GM21529 (cell line): ENCODE data around the gene CES1.
A peak's percentile ranks its signal among the peaks of the same experiment; 100 is the strongest.
"Not testable (repeated sequence)": the region's sequence is repeated elsewhere in the genome, so short reads cannot be mapped to it uniquely, and the experiment has no call there.

Experiments
- ATAC-seq: cut with Tn5 transposase; IDR thresholded peaks from one replicate; pipeline ENCODE4 v1.9.1; 2021; ENCODE audit not compliant: unreplicated experiment

CES1 gene

GRCh38 chr16:55832773-55833691 is at the start of gene CES1:
CES1 (minus strand) TSS chr16:55833096; CDS start chr16:55833055, 41 bp downstream.
- ATAC-seq: no peak

DNA sequence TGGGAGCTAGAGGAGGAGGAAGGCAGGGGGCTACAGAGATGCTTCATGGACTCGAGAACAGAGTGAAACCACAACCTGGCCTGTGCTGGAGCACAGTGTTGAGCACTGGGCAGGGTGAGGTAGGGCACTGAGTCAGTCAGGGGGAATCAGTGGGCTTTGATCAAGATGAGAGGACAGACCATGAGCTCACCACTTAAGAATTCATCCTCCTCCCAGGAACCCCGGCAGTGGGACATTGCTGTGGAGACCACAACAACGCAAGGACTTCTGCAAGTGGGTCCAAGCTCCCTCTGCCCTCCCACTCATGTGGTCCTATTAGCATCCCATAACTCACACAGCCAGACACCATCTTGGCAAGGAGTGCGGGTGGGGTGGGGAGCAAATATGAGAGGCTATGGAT is 44.0 kb upstream of the CES1 start:
- no peak for ATAC-seq

GRCh38 chr16:55875273-55875672 is 42.4 kb upstream of the CES1 start, which contains the start of gene CES5A:
CES5A (minus strand) TSS chr16:55875373; CDS start chr16:55875221, 152 bp downstream.
- ATAC-seq: no peak

DNA sequence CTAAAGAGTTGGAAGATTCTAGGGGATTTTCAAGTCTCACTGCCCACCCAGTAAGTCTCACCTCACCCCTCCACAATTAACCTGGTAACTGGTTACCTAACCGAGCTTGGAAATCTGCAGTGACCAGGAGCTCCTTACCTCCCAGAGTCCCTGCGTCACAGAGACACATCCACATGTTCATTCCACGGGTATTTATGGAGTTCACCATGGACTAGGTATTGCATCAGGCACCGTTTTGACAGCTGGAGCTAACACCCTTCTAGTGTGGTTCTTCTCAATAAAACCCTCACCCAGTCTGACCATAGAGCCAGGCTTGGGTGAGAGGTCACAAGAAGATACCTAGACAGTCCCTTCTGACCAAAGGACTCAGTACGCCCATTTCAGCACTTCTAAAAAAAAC is 40.2 kb upstream of the CES1 start:
- ATAC-seq: no peak

GRCh38 chr16:55872130-55872529 is 39.2 kb upstream of the CES1 start:
- ATAC-seq: no peak

DNA sequence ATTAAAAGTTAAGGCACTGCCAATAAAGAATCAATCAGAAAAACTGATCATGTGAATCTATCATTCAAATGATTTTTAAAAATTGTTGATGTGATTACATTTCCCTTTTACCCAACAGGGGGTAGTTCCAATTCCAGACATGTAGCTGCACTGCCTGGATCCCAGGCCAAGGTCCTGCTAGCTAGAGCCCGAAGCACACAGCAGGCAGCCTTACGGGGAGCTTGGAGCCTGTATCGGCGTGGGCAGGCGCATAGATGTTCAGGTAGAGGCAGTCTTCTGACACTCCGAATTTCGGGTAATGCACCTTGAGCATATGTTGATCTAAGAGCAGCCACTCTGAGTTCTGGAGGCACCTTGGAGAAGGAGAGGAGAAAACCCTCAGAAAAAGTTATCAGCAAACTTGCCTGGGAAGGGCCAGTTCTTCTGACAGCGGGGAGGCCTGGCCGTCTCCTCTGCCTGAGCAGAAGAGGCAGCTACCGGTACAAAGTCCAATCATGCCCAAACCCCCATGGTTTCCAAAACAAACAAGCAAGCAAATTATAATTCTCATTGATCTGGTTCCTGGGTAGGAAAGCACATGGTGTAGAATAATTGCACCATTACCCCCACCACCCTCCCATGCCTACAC is 38.6 kb upstream of the CES1 start:
- ATAC-seq: no peak

DNA sequence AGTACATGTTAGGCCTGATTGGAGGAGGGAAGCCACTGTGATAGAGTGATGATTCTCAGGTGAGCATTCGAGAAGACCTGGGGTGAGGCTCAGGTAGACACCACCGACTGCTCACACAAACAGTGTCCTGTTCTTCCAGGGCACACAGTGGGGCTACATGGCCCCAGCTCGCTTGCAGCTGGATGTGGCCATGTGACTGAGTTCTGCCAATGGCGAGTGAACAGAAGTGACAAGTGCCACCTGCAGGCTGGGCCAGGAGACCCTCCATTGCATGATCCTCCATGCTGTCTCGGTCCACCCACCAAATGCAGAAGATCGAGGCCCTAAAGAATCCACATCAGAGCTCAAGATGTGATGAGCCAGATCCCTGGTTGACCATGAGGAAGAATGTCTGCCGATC is 36.1 kb upstream of the CES1 start:
- ATAC-seq: no peak

DNA sequence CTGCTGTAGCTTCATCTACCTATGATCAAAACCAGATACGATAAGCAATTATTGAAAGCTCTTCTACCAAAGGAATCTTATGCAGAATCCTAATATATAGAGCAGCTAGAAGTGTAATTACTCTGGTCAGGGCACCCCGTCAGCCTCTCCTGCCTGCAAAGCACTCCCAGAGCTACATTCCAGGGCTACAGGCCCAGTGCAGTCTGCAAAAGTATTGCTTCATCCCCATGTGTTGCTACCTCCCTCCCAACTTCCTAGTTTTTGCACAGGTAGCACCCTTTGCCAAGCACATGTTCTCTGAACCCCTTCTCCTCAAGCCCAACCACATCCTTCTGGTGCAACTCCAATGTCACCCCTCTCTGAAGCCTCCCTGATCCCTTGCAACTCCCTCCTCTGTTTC is 35.2 kb upstream of the CES1 start:
- no peak for ATAC-seq

DNA sequence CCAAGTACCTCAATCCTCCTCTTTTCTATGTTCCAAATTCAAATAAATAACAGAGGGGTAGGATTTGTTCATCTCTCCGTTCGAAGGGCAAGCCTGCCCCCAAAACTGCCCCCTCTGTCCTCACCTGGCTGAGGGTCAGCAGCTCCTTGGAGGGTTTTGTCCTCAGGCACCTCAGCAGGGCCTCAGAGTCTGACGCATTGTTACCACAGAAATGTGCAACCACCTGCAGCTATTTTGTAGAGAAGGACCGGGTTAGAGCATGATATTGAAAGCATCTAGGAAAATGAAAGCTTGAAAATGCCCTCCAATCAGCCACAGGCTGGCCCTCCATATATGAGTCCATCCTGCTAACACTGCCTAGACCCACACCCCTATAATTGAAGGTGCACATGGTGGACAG is 28.4 kb upstream of the CES1 start:
- ATAC-seq: no peak

DNA sequence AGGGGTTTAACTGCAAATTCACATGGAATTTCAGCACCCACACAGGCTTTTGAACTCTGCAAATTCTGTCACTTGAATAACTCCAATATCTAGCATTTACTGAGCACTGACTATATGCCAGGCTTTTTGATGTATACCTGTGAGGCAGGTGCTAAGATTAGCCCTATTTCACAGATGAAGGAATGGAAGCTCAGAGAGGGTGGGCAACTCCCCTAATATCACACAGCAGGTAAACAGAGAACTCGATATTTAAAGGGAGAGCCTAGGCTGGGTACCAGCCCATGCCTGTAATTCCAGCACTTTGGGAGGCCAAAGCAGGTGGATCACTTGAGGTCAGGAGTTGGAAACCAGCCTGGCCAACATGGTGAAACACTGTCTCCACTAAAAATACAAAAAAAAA is 24.8 kb upstream of the CES1 start:
- not testable (repeated sequence) for ATAC-seq

DNA sequence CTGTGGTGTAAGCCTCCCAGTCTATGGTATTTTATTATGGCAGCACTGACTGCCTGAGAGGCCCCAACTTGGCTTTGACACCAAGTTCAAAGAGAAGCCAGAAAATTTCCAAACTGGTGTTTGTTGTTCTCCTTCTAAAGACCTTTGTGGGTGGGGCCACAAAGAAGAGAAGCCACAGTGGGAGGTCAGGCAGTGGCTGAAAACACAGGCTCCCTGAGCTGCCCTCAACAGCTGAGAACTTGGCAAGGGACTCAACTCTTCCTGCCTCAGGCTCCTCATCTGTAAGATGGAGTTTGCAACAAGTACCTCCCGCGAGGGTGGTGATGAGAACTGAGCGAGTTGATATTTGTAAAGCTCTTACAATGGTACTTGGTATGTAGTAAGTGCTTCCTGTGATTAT is 24.1 kb upstream of the CES1 start:
- ATAC-seq: no peak

DNA sequence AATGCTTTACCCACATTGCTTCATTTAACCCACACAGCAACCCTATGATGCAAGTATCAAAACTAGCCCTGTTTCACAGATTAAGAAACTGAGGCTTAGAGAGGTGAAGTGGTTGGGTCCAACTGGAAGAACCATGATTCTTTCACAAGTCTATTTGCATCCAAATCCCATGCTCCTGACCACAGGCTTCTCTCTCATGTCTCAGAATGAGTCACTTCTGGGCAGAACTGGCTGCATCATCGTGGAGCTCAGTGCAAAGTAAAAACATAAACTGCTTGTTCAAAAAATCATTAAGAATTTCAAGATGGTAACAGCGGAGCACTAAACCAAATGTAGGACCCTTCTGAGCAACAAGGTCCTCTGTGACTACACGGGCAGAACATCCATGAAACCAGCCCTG is 20.2 kb upstream of the CES1 start:
- no peak for ATAC-seq

GRCh38 chr16:55849536-55849935 is 16.6 kb upstream of the CES1 start:
- no peak for ATAC-seq

DNA sequence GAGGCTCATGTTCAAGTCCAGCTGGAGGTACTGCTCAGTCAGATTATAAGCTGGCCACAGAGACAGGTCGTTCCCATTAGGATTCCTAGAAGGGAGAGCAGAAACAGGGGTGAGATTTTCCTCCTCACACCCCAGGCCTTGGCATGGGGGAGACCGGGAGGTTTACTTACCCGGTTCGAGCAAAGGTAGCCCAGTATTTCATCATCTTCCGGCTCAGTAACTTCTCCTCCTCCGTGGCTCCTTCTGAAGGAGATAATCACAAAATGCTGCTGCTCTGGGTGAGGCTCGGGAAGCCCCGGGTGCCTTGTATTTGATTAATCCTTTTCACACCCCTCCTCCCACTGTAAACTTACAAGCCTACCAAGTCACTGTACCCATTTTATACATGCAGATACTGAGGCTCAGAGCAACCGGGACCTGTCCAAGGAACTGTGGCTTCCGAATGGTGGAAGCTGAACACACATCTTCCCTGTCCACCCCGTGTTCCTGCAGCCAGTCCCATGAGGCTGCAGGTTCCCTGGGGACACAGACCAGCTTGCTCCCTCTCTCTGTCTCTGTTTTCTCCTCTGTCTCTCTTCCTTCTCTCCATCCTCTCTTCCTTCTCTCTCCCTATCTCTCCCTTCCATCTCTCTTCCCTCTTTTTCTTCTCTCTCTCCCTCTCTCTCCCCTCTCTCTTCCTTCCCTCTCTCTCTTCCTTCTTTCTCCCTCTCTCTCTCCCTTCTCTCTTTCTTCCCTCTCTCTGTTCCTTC is 13.9 kb upstream of the CES1 start:
- ATAC-seq: no peak

DNA sequence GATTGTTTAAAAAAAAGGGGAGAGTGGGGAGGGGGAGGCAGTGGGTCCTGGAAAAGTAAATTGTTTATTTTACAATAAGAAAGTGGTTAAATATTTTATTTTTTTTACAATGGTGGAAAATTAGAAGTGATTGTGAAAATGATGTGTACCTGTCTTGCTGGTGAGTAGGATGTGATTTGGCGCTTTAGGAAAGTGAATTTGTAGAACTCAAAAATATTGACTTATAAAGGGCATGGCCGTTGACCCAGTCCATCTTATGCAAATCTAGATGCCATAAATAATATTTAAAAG is 10.2 kb upstream of the CES1 start:
- ATAC-seq: no peak

- no peak for ATAC-seq
Observed at GRCh38 chr16:55842369-55843104, 9.6 kb upstream of the CES1 start.

- no peak for ATAC-seq
Observed at GRCh38 chr16:55839115-55839514, 6.2 kb upstream of the CES1 start.

DNA sequence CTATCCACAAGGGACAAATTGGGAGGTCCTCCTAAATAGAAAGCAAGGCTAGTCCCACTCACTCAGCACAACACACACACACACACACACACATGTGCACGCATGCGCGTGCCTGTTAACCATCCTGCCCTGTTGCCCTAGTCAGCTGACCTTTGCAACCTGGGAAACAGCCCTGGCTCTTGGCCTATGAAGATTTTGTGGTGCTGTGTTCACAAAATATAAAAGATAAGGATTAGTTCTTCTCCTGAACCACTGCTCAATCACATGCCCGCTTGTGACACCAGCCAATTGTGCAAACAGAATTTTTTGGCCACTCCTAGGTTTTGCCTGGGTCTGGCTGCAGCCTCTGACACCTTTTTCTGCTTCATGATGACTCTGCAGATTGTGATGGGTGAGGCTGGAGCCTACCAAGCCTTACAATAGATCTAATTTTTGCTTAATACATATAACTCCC is 3.3 kb upstream of the CES1 start:
- no peak for ATAC-seq

- ATAC-seq: no peak
Observed at GRCh38 chr16:55835581-55835980, 2.7 kb upstream of the CES1 start.

- not testable (repeated sequence) for ATAC-seq
Observed at GRCh38 chr16:55835173-55835572, 2.3 kb upstream of the CES1 start.

- peak; percentile 79 for ATAC-seq
Observed at GRCh38 chr16:55834049-55834448, 1.2 kb upstream of the CES1 start.
